ENCODE results near the gene TTC12. TPM values are rescaled to one million over a fixed set of nuclear protein-coding genes. Genes with fewer than 3 reads are reported as not detected.

The TTC12 gene
- total and polyA plus RNA-seq, 9 of the 15 experiments (the other 6 are each of a cell fraction or from before 2014, with no cell fraction given) = 5.1 to 19.9 (median 13.4) TPM

- TF ChIP-seq, protein P1, sequence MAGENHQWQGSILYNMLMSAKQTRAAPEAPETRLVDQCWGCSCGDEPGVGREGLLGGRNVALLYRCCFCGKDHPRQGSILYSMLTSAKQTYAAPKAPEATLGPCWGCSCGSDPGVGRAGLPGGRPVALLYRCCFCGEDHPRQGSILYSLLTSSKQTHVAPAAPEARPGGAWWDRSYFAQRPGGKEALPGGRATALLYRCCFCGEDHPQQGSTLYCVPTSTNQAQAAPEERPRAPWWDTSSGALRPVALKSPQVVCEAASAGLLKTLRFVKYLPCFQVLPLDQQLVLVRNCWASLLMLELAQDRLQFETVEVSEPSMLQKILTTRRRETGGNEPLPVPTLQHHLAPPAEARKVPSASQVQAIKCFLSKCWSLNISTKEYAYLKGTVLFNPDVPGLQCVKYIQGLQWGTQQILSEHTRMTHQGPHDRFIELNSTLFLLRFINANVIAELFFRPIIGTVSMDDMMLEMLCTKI (IDR thresholded peaks at IDR 0.05; ENCODE audit: partially characterized antibody) = no peak
- peak; percentile 60 for TF ChIP-seq SUPT5H (IDR thresholded peaks at IDR 0.05)
These were observed at the start of gene TTC12 (continued) for GRCh38 chr11:113314389-113315301.

GRCh38 chr11:113265362-113265761, 49.0 kb upstream of the TTC12 start:
- Histone ChIP-seq H3K36me3 (ENCODE audit: control insufficient read depth, insufficient read depth, low read length) (no peaks in the 10 kb centered on the region), H2AFZ (ENCODE audit: low read depth, low read length) (no peak overlapping the region), H3K27me3 (ENCODE audit: control insufficient read depth in 2 of 2, insufficient read depth in 2 of 2, low read length in 2 of 2) (peaks cover 3 to 50% of the 10 kb centered on the region in 2 experiments; a peak in 3 of 5 replicates), H3K9me3 (replicated peaks; ENCODE audit: control insufficient read depth, insufficient read depth, low read depth, low read length) (no peaks in the 10 kb centered on the region), H3K4me2 (ENCODE audit: insufficient read depth, low read length) (no peak overlapping the region), H4K20me1 (replicated peaks; ENCODE audit: control insufficient read depth, insufficient read depth, low read length) (no peaks in the 10 kb centered on the region; the same call in none of the 2 replicates), H3K9me1 (ENCODE audit: control insufficient read depth, insufficient read depth, low read length) (no peaks in the 10 kb centered on the region), H3K4me1 (replicated peaks in 1 of 2; ENCODE audit: control insufficient read depth in 2 of 2, insufficient read depth in 2 of 2, low read length in 2 of 2) (no peaks in the 10 kb centered on the region), H3K4me3 (no peak overlapping the region), H3K79me2 (ENCODE audit: control insufficient read depth, insufficient read depth, low read length) (no peaks in the 10 kb centered on the region), H3K9ac (ENCODE audit: insufficient read depth in 1 of 2, low read depth in 2 of 2, low read length in 2 of 2) (no peak overlapping the region), H3K27ac (ENCODE audit: extremely low read depth, low read depth, low read length) (no peak overlapping the region)
- FAIRE-seq (no peak), DNase-seq (ENCODE audit: extremely low read depth in 1 of 4, low spot score in 3 of 4) (no peak), ATAC-seq (no peak)
- ChIA-PET POLR2A (interaction anchor here (0.7 kb wide), 1 partner anchor 424 kb away, joined by 3 read pairs; no protein-coding TSS in a partner anchor), CTCF (ENCODE audit: low intra/inter-chr PET ratio) (no interaction called here)
- in situ Hi-C loops (cut with MboI) = no loop called here
- intact Hi-C loops (cut with micrococcal nuclease) = no loop called here
- BruUV-seq (replicated peaks) = no TSS peak
- whole genome bisulfite sequencing (ENCODE audit: insufficient coverage, low coverage, missing lambda C conversion rate) = 0% methylated on average over 2 of the region's 2 CpGs
- TF ChIP-seq ZNF79 (CRISPR knock-in tag; IDR thresholded peaks at IDR 0.05; ENCODE audit: low read depth) (no peak), ZFP36 (IDR thresholded peaks at IDR 0.05; ENCODE audit: low read depth, low read length, partially characterized antibody) (no peak), ZNF280A (IDR thresholded peaks at IDR 0.05; ENCODE audit: low read depth, partially characterized antibody) (no peak), IRF2 (CRISPR knock-in tag; IDR thresholded peaks at IDR 0.05) (no peak), SPI1 (IDR thresholded peaks at IDR 0.05; ENCODE audit: borderline replicate concordance, low read depth, low read length) (no peak), BRF1 (IDR thresholded peaks at IDR 0.05; ENCODE audit: borderline replicate concordance, extremely low read depth, insufficient read length) (no peak), SETDB1 (IDR thresholded peaks at IDR 0.05; ENCODE audit: low read length) (no peak), MTA3 (IDR thresholded peaks at IDR 0.05; ENCODE audit: borderline replicate concordance) (no peak), RBM39 (optimal IDR thresholded peaks at IDR 0.05; ENCODE audit: low read depth, low read length) (no peak), MYNN (IDR thresholded peaks at IDR 0.05) (no peak), MYNN (CRISPR knock-in tag; IDR thresholded peaks at IDR 0.05) (no peak), BRD4 (IDR thresholded peaks at IDR 0.05) (no peak), RBM17 (IDR thresholded peaks at IDR 0.05; ENCODE audit: borderline replicate concordance, low read depth, low read length) (no peak)
- TF ChIP-seq, protein P2, sequence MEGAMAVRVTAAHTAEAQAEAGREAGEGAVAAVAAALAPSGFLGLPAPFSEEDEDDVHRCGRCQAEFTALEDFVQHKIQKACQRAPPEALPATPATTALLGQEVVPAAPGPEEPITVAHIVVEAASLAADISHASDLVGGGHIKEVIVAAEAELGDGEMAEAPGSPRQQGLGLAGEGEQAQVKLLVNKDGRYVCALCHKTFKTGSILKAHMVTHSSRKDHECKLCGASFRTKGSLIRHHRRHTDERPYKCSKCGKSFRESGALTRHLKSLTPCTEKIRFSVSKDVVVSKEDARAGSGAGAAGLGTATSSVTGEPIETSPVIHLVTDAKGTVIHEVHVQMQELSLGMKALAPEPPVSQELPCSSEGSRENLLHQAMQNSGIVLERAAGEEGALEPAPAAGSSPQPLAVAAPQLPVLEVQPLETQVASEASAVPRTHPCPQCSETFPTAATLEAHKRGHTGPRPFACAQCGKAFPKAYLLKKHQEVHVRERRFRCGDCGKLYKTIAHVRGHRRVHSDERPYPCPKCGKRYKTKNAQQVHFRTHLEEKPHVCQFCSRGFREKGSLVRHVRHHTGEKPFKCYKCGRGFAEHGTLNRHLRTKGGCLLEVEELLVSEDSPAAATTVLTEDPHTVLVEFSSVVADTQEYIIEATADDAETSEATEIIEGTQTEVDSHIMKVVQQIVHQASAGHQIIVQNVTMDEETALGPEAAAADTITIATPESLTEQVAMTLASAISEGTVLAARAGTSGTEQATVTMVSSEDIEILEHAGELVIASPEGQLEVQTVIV (CRISPR knock-in tag; IDR thresholded peaks at IDR 0.05; ENCODE audit: borderline replicate concordance) = no peak
